Ecto neural progenitor cell (in vitro differentiated cells): ENCODE results near the gene ENAH.

Experiments used
- DNase-seq: peaks from one replicate; pipeline ENCODE4 v3.0.0-alpha.2; 2018; ENCODE audit warnings: low spot score

Gene ENAH

DNA sequence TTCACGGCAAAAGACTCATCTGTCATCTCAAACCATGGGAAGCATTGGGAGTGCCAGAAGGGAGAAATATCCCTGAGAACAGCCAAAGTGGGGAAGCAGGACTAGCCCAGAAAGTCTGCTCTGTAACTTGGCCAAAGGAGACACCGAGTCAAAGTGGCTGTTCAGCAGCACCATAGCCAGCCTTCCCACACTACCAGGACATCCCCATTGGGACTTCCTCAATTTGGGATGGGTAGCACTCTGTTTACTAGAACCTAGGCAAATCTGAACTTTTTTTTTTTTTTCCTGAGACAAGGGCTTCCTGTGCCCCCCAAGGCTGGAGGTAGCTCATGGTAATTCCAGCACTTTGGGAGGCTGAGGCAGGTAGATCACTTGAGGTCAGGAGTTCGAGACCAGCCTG, 93.0 kb downstream of the ENAH start:
- no peak for DNase-seq

DNA sequence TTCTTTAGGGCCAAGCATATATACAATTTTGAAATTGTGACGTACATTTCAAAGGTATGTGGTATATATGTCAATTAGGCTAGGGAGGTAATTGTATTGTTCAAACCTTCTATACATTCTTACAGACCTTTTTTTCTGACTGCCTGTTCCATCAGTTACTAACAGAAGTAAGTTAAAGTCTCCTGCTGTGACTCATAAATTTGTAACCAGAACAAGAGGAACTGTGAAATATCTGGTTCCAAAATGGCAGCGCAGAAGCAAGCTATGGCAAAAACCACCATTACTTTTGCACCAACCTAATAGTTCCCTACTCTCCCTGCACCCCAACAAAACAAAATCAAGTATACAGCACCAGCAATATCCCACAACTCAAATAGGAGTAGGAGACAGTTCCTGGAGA, 93.6 kb downstream of the ENAH start:
- no peak for DNase-seq

DNA sequence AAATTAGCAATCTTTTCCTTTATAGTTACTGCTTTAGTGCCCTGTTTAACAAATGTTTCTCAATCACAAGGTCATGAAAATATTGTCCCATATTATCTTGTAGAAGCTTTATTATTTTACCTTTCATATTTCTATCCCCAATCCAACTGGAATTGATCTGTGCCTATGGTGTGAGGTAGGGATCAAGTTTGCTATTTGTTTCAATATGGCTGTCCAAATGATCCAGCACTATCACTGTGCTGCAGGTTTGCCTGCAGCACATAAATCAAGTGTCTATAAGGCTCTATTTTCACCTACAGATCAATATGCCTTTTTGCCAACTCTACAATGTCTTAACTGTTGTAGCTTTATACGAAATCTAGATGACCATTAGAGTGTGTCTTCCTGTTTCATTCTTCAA, 96.2 kb downstream of the ENAH start:
- no peak for DNase-seq

DNA sequence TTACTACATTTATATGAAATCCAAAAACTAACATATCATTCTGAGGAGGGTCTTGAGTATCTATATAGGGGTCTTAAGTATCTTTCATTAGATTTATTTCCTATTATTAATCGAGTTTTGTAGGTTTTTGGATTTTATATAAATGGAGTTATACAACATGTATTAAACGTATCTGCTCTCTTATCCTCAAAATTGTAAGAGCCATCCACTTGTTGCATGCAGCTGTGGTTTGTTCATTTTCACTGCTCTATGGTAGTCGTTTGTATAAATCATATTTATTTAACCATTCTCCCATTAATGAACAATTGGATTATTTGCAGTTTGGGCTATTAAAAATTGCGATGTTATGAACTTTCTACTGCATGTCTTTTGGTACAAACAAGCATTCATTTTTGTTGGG, 97.1 kb downstream of the ENAH start:
- no peak for DNase-seq

DNA sequence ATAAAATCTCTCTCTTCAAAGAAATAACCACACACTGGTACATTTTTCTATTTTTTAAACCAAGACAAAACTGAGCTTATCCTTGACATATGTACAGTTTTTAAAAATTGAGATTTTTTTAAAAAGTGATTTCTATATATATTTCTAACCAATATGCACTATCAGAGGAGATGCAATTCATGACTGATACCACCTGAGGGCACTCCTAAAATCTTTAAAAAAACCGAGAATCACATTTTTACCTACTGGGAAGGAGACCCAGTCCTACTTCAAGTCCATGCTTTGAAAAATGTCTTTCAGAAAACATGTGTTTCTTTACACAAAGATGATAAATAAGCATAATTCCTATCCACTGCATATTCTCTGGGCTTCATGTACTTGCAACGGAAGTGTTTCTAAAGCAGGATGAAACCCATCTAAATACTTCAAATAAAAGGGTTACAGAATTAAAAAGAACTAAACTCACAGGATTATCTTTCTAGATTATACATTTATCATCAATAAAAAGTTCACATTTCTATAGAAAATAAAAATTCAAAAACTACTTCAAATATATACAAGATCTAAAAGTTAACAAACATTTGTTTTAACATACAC, 98.6 kb downstream of the ENAH start:
- DNase-seq = no peak

DNA sequence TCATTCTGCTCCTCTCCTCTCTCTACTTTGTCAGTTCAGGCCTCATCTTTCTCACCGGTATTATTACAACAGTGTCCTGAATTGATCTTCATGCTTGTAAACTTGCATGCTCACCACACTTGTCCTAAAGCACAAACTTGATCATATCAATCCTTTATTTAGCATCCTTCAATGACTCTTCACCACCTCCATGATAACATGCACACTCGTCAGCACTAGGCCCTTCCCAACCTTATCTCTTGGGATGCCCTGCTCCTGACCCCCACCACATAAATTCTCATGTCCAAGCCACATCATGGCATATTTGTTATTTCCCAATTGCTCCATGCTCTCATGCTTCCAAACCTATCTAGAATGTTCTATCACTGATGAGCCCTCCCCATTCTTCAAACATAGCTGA, 103.1 kb downstream of the ENAH start:
- no peak for DNase-seq

DNA sequence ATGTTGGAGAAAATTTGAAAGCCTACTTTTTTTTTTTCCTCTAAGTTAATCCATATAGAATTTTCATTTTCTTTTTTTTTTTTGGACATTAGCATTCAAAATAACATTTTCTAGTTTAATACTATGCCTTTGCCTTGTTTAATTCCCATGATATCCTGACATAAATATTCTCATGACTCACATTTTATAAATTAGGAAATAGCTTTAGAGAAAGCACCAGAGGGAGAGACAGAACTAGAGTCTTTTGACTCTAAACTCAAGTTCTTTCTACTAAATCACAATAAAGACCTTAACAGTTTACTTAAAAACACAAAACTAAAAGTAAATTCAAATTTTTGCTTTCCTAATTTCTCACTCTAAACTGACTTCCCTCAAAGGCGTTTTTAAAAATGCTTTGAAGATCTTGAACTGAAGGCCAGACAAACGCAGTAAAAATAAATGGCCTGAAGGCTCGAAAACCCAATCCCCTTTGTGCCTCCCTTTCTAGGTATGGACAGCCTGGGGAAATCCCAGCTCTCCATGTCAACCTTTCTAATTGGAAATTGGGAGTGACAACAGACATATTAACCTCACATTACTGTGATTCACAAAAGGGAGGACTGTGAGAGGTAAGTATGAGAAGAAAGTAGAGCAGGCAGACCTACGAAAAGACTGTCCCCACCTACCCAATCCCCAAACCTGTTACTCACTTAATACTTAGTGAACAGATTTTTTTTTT, 104.6 kb downstream of the ENAH start:
- DNase-seq = no peak

DNA sequence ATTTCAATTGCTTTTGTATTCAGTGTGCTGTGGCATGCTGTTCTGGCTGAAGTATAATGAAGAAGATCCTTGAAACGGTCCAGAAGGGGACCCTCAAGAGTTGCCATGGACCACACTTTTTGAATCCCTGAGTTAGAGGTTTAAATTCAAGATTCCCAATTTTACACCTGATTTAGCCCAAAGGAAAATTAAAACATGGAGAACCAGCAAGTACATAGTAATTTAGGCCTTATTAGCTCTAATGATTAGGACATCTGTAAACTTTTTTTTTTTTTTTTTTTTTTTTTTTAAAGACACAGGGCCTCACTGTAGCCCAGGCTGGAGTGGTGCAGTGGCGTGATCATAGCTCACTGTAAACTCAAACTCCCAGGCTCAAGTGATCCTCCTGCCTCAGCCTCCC, 107.3 kb downstream of the ENAH start:
- DNase-seq = no peak

DNA sequence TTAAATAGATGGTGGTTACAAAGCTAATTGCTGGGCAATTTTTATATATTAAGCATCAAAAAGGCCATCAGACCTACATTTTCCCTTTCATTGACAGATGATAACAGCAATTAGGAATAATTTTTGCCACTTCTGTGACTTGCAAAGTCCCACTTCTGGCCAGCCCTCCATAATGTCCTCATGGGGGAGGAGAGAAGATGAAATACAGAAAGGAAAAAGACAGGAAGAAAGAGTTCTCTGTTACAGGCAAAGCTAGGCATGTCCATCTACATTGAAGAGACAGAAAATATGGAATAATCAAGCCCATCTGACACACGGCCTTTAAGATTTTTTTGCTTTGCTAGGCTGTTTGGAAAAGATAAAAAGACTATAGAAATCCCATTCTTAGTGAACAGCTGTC, 108.0 kb downstream of the ENAH start:
- DNase-seq = no peak

DNA sequence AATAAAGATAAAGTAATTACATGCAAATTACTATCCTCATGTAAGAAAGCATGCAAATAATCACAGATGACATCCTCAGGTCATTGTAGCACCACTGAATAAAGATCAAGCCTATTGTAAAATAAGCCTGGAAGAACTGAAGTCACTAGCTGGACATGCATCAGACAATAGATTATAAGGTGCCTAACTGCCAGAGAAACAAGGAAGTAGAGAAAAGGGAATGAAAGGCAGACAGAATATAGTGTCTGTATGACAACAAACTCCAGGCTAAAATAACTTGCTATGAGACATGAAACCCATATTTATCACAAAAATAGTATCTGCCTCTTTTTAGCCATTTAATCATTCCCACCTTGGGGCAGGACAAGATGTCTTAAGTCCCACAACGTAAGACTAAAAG, 108.7 kb downstream of the ENAH start:
- DNase-seq = no peak

DNA sequence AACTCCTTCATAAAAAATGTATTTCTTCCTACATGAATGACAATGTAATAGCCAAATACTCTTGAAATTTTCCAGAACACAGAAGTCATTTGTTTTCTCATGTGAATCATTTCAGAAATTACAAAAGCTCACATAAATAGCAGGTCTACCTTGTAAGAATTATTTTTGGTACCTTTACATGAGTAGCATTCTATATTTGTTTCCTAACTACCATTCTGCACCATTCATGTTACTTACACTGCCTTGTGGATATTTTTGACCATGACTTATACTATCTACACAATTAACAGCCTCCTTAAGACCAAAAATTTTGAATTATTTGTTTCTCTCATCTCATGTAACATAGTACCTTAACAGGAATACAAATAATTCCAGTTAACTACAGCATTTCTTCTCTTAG, 109.6 kb downstream of the ENAH start:
- no peak for DNase-seq

DNA sequence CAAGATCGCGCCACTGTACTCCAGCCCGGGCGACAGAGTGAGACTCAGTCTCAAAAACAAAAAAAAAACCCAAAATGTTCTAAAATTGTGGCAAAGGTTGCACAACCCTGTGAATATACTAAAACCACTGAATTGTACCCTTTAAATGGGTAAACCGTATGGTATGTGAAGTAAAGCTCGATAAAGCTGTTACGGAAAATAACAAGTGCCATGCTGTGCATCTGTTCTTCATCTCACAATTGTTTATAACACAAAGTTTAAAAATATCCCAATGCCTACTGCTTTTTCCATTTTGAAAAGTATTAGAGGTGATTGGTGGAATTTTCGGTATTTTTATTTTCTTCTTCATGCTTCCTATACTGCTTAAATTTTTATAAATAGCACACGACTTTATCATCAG, 111.5 kb downstream of the ENAH start:
- no peak for DNase-seq

DNA sequence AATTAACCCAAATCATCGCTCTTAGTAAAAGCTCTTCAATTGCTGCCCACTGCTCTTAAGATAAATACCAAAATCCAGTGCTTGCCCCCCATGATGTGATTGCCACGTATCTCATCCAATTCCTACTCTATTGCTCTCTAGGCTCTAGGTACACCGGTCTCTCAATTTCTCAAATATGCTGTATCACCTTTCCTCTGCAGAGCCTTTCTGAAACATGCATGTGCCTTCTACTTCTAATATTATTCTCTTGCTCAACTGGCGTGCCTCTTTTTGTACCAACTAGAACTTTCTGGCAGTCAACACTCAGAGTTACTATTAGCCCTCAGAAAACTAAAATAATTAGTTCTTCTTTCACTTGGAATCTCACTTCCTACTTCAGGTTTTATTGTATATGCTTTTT, 113.3 kb downstream of the ENAH start:
- no peak for DNase-seq

DNA sequence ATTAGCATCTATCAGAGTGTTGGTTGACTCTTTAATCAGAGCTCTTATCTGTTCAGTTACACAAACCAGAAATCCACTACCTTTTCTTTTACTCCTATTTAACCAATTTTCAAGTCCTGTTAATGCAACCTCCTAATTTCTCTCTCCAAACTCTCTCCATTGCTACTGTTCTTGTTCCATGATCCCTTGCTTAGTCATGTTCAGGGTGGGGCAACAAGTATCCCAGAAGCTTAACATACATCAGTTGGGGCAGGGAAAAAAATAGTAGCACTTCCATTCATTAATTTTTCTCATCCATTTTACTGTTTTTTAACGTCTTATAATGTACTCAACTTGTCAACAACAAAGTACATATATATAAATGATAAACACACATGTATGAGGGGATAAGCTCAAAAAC, 113.9 kb downstream of the ENAH start:
- no peak for DNase-seq

DNA sequence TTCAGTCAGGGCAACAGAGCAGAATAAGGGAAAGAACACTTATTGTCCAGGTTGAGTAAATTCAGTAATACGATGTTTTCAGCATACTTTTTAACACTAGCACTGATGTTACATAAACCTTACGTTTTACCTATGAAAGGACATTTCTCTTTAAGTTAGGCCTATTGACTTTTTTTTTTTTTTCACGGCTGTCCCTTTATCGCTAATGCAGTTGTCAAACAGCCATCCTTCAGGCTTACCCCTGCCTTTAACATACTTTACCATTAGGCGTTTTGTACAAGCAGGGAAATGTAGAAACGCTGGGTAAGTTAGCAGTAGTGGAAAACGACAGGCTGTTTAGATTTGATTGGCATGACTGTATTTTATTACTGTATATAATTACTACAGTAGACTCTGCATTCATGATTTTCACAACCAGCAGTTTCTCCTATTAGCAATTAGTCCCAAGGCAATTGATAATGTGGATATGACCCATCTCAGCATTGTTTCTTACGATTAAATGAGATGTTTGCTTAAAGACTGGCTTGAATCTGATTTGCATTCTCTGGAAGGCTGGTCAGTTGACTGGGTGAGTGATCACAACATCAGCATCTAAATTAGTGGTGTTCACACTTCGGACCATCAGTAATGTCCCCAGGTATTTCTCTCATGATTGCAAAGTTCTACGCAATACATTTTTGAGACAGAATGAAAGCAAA, 115.2 kb downstream of the ENAH start:
- no peak for DNase-seq

DNA sequence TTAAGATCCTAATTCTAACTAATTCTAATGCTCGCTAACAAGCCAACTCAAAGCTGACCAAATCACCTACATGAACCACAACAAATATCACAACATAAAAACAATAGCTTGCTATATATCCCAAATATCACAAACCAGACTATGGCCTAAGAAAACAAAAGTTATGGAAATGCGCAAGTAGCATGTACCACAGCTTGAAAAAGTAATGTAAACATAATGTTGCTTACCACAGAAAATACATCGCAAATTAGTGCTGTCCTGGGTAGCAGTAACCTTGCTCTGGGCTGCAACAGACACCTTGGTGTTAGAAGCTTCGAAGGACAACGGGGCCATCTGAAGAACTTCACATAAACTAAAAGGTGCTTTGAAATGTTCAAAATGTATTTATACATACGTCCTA, 117.6 kb downstream of the ENAH start:
- DNase-seq = no peak

DNA sequence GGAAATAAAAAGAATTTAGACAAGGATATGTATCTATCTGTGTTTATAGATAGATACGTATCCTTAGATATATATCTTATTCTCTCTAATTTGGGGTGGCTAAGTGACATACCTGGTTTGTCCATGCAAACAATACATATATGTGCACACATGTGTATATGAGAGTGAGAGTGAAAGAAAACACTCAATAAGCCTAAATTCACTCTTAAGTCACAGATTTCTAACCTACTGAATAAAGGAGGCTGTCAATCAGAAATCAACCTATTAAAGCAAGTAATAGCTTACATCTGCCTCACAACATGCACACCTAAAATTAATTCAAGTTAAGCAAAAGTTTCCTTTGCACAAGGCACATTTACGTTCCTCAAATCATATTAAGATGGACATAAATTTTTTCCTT, 118.2 kb downstream of the ENAH start:
- no peak for DNase-seq

DNA sequence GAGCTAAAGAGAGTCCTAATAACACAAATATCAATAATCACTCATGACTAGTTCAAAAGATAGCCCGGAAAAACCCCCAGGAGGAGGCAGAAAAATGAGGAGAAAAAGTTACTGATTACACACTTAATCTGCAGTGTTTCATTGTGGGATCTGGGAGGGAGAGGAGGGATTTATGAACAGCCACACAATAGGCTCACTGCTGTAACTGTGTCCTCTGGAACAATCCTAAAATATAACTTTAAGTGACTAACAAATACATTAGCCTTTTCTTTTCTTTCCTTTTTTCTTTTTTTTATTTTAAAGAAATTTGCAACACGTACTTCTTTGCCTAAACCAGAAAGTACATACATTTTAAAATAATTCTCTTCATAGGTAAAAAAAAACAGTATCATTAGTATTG, 118.8 kb downstream of the ENAH start:
- no peak for DNase-seq

DNA sequence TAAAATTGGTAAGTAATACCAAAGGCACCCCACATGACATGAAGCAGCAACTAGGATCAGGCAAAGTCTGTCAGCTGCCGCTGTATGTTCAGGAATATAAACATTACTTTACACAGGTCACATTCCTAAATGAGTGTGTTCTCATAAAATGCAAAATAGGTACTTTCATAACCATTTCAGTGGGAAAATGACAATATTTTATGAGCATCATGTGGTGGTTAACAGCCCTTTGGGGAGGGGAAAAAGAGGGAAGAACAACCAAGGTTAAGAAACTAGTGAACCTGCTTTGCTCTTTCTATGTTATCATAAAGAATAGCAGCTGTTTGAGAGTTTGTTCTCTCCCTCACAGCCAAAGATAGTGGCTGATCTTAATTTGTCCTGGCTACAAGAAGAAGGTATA, 119.7 kb downstream of the ENAH start:
- DNase-seq = no peak

DNA sequence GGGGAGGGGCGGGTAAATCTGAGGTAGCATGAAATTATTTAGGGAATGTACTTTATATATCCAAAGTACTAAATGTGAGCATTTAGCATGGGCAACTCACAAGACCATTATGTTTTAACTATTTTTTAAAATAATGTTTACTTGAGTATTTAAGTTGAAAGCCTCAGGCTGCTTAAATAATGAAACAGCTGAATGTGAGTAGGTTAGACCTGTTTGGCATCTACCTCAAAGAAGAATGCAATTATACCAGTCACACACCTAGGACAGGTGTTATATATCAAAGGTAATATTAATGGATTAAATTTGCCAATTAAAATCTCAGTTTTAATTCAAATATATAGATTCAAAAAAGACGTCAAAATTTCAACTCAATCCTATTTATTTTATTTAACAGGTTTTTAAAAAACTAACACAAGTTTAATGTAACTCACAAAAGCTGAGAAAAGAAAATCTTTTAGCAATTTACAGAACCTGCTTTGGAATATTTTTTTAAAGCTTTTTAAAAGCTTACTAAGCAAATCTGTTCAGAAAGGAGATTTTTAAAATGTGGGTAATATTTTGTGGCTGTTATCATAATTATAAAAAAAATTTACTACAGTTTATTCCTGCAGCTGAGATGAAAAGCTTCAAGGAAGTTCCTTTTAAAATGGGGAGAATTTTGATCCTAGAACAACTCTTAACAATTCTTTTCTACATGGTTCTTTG, 120.5 kb downstream of the ENAH start:
- DNase-seq = no peak

DNA sequence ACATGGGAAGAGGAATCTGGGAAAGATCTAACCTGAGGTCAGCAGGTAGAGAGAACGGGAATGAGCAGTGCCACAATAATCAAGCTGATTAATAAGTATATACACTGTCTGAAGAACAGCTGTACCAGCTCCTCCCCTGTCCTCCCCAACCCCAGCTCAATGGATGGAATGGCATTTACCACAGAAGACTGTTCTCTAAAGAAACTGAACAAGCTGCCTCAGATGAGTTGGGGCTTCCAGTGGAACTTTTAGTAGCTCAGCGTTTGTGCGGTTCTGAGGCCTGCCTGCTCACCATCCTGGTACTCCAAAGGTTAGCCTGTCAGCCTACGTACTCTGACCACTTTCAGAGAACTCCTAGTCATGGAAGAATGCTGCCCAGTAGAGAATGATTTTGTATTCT, 123.2 kb downstream of the ENAH start:
- no peak for DNase-seq

DNA sequence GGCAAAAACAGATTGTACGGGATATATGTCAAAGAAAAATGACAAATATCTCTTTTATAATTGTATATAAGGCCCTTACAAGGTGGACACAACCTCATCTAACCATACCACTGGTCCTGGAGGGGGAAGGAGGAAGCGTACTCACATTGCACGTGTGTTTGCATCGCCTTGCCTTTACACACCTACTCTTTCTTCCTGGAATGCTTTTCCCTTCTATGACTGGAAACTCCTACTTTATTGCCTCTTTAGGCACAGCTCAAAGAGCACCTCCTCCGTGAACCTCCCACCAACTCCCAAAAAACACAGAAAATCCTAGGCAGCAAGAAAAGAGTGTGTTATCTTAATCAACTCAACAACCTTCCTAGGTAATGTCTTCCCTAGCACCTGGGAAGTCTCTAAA, 125.3 kb downstream of the ENAH start:
- no peak for DNase-seq

DNA sequence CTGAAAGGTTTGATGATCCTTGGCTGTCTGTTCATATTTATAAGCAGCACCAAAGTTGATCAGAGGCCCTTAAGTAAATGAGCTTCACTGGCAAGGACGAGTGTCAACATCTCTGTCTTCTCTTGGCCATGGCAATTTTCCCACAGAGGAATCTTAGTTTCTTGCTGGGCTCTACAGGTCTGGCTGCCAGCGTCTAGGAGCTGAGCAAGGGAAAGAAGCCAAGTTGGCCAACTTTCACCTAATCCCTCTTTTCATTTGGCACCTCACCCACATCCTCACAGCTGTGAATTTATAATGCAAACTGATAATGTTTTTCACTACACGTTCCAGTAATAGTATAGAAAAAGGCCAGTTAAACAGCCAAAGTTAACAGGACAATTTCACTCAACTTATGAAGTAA, 126.0 kb downstream of the ENAH start:
- DNase-seq = no peak
